Stimulated activated CD8-positive, alpha-beta memory T cell treated with anti-CD3 and anti-CD28 coated beads, Interleukin-4, amount 100 ng/mL, for 24 hours (primary cell): ENCODE measurements around the gene EHMT1.
"Not testable (repeated sequence)": the region's sequence is repeated elsewhere in the genome, so short reads cannot be mapped to it uniquely, and the experiment has no call there.

ENCODE experiments used
- DNase-seq: peaks from one replicate; pipeline ENCODE4 v3.0.0-alpha.2; 2020; ENCODE audit warnings: low read depth

Gene EHMT1

DNA sequence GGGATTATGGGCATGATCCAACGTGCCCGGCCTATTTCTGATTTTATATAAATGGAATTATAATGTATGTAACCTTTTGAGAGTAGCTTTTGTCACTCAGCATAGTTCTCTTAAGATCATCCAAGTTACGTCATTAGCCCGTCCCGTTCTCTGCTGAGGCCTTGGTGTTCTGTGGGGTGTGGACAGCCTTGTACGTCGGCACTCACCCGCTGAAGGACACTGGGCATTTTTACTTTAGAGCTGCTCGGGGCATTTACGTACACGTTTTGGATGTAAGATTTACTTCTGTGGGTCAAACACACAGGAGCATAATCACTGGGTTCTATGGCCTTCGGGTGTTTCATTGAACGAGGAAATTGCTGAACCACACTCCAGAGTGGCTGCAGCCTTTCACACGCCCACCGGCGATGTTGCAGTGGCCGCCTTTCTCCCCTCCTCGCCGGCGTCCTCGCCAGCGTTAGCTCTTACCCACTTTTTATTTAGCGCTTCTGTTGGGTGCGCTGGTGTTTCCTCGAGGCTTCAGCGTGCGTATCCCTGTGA lies 101.8 kb downstream of the EHMT1 start:
- no peak for DNase-seq

DNA sequence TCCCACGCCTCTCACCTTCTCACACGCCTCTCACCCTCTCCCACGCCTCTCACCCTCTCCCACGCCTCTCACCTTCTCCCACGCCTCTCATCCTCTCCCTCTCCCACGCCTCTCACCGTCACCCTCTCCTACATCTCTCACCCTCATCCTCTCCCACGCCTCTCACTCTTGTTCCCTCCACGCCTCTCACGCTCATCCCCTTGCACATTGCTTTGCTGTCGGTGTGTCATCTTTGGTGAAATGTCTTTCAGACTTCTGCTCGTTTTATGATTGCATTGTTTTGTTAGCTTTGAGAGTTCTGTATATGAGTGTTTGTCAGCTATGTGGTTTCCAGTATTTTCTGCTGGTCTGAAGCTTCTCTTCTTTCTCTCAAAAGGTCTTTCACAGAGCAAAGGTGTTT lies 102.7 kb downstream of the EHMT1 start:
- no peak for DNase-seq

DNA sequence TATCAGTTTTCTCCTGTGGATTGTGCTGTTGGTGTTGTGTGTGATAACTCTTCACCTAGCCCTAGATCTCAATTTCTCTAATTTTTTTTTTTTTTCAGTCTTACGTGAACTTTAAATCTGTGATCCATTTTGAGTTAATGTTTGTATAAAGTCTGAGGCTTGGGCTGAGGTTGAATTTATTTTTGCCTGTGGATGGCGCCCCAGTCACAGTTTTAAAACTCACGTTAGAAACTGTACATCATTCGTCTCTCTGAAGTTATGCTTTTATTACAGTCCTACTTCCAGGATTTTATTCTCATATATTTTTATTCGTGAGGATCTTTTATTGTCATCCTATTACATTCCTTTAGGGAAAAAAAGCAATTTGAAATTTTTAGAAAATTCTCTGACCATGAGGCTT lies 103.1 kb downstream of the EHMT1 start:
- no peak for DNase-seq

DNA sequence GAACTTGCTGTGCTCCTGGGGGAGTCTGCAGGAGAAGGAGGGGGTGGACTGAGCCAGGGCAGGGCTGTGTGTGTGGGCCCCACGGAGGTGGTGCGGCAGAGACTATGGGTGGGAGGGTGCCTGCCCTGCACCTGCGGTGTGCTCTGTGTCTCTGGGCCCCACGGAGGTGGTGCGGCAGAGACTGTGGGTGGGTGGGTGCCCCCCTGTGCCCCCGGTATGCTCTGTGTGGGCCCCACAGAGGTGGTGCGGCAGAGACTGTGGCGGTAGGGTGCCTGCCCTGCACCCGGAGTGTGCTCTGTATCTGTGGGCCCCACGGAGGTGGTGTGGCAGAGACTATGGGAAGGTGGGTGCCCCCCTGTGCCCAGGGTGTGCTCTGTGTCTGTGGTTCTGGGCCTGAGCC lies 103.7 kb downstream of the EHMT1 start:
- no peak for DNase-seq

GRCh38 chr9:137723356-137723755 lies 104.6 kb downstream of the EHMT1 start:
- DNase-seq, result not testable (repeated sequence)

DNA sequence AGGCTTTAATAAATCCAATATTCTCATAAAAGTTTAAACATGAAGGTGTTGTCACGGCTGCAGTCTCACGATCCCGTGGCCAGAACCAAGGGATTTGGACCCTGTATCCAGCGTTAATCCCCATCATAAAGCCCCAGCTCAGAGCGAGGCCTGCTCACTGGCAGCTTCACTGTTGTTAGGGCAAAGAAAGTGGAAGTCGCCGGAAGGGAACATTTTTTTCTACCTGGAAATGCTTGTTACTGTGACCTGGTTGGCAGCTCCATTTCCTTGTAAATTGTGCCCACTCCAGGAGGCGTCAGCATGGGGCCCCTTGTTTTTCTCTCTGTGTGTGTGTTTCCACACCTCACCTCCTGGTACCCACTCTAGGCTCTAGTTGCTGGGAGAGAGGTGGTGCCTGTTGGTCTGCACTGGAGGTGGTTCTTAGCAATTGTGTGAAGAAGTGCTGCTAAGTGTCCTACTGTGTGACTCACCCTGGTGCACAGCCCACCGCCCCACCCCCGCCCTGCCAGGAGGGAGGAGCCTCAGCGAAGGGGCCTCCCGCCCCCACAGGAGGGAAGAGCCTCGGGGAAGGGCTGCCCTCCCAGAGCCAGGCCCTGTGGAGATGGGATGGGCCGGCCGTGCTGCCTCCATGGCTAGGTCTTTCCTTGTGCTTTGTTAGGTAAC lies 105.1 kb downstream of the EHMT1 start:
- DNase-seq, result no peak

- DNase-seq, result no peak
Observed at GRCh38 chr9:137724818-137725240, 106.0 kb downstream of the EHMT1 start.

GRCh38 chr9:137725598-137725997 lies 106.8 kb downstream of the EHMT1 start:
- DNase-seq, result no peak

- not testable (repeated sequence) for DNase-seq
Observed at GRCh38 chr9:137726336-137726735, 107.5 kb downstream of the EHMT1 start.

DNA sequence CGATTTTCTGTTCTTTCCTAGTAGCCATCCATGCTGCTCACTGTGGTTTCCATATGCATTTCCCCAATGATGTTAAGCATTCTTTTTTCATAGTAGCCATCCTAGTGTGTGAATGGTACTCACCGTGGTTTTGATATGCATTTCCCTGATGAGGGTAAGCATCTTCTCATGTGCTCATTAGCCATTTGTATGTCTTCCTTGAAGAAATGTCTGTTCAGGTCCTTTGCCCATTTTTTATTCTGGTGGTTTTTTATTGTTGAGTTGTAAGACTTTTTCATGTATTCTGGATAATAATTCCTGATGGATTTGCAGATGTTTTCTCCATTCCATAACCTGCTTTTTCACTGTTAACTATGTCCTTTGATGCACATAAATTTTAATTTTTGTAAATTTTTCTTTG lies 108.0 kb downstream of the EHMT1 start:
- no peak for DNase-seq

DNA sequence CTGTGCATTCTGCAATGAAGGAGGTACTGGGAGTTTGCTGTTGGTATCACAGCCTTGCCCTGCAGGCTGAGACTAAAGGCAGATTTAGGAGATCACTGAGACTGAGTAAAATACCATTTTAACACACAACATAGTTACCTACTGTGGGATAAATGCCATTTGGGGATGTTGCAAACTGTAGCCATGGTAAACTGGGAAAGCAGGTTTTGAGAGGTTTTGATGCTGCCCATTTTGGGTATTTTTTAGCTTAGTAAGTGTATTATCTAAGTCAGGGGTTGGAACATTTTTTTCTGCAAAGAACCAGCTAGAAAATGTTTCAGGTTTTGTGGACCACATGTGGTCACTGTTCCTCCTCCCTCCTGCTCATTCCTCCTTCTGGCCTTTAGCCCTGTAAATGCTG lies 108.9 kb downstream of the EHMT1 start:
- DNase-seq, result no peak

DNA sequence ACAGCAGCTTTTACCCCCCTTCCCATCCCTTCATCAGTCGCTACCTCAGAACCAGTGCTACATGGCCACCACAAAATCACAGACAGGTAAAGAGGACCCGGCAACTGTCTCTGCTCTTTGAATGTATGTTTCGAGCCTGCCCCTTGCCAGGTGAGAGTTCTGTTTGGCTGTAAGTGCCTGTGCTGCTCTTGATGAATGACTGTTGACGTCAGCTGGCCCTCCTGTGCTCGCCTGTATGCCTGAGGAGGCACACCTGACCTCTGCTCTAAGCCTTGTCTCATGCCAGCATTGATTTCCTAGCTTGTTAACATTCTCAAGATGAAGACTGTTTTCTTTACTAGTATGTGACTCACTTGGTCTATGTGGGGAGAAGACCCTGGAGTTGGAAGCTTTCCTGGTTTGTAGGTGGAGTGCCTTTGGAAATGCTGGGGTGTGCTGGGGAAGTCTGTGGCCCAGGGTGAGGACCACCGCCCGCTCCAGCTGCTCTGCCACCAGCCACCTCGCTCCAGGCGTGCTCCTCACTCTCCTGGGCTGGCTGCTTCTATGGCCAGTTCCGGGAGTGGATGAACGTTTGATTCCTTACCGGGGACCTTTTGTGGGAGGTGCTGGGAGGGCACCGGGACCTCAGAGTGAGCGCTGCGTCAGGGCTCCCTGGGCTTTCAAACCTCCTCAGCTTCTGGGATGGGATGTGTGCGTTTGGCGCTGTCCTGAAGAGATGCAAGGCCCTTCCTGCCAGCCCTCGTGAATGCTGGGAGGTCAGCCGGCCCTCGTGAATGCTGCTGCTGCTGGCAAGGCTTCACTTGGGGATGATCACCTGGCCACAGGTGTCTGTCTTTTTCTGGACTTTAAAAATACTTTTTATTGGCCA lies 109.9 kb downstream of the EHMT1 start:
- no peak for DNase-seq

- DNase-seq, result no peak
Observed at GRCh38 chr9:137731216-137731946, 112.6 kb downstream of the EHMT1 start.

DNA sequence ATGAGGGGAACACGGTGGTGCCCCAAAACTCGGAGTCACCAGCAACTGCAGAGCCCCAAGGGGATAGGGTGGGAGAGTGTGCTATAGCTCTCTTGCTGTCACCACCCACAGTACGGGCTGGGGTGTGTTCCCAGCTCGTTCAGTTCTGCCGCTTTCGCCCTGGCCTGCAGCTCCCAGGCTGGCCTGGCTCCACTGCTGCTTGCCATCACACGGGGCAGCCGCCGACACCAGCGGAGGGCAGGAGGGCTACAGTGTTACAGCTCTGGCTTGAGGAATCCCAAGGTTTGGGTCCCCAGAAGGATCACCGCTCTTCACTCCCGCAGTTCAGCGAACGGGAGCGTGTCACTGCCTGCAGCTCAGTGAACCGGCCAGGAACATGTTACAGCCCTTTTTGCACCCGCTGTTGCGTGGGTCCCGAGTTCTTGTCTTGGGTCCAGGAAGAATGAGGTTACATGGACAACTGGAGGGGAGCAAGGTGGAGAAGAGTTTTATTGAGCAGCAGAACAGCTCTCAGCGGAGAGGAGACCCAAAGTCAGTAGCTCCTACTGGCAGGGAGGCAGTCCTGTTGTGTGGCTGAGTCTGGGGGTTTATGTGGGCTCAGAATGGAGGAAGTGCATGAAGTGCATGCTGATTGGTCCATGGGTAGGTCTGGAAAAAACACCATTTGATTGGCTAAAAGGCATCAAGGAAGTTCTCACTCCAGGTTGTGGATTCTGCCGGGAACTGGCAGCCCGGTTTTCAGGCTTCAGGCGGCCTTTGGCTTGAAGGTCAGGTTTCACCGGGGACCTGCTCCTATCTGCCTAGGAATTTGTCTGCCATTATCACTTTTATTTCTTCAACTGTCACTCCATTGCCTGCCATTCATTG lies 113.4 kb downstream of the EHMT1 start:
- no peak for DNase-seq

DNA sequence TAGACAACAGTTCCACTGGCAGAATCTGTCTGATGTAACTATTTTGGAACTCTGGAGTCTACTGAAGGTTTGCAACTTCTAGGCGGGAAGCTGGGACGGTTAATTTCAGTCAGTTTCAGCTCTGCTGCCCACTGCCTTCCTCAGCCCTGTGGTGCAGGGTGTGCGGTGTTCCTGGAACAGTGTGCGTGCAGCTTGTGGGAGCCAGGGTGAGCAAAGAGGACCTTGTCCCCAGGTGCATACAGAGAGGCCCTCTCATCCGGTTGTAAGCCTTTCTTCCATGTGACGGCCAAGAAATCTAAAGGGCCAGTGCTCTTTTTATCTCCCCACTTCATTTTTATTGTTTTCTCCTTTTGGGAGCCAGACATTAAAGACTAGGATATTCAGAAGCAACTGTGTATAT lies 114.6 kb downstream of the EHMT1 start:
- DNase-seq, result no peak

GRCh38 chr9:137734181-137734580 lies 115.4 kb downstream of the EHMT1 start:
- DNase-seq, result no peak

DNA sequence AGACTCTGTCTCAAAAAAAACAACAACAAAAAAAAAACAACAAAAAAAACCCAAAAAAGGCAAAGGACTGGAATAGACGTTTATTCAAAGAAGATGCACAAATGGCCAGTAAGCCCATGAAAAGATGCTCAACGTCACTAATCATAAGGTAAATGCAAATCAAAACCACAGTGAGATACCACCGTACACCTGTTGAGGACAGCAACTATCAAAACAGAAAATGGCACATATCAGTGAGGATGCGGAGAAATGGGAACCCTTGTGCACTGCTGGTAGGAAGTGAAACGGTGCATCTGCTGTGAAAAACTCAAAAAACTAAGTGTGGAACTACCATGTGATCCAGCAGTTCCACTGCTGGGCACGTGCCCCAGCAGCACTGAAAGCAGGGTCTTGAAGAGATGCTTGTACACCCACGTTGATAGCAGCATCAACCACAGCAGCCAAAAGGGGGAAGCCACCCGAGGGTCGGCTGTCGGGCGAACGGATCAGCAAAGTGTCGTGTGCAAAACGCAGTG lies 119.4 kb downstream of the EHMT1 start:
- not testable (repeated sequence) for DNase-seq

- no peak for DNase-seq
Observed at GRCh38 chr9:137738703-137739102, 119.9 kb downstream of the EHMT1 start.

GRCh38 chr9:137739371-137740309 lies 120.8 kb downstream of the EHMT1 start:
- no peak for DNase-seq

GRCh38 chr9:137740312-137740711 lies 121.5 kb downstream of the EHMT1 start:
- no peak for DNase-seq
